Measurements from ENCODE around the gene PPP1R3G. TPM values are rescaled to one million over a fixed set of nuclear protein-coding genes. Genes with fewer than 3 reads are reported as not detected.

The PPP1R3G gene
- total RNA-seq, 4 donors from 2014 or later: 1.3 to 4.2 (median 2.5) TPM

DNA sequence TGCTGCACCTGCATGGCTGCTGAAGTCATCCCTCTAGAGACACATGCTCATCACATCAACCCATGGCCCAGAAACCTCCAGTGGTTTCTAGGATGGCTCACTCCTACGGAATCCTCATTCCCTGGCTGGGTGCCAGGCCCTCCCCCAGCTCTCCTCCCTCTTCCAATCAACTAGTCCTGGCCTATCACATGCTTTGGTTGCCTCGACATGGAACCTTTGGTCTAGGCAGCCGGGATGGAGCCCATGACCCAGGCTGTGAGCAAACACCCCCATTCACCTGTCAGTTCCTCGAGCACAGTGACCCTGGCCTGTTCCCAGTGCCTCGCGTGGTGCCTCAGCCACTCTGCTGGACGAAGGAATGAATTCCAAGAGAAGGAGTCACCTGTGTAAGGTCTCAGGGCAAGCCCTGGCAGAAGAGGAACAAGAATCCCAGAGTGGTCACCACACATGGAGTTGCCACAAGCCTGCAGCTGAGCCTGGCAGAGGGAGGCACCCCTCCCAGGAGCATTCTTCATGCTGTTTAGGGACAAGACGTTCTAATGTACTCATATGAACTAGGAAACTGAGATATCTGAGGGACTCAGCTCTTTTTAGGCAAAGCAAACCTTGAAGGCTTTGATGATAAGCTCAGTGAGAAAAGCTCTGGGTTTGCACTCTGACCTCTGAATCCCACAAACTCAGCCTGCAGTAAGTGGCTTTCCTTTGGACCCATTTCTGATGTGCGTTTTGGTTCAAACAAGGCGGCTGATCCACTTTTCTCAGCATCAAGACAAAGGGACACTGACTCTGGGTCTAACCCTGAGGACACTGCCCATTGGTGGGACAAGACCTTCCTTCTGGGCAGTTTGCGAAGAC, 40.2 kb downstream of the PPP1R3G start:
- no peak for TF ChIP-seq CTCF (IDR thresholded peaks at IDR 0.05; ENCODE audit: low read depth)

- no peak for TF ChIP-seq CTCF (IDR thresholded peaks at IDR 0.05; ENCODE audit: low read depth)
These were observed 41.1 kb downstream of the PPP1R3G start for GRCh38 chr6:5126214-5126613.

- no peak for TF ChIP-seq CTCF (IDR thresholded peaks at IDR 0.05; ENCODE audit: low read depth)
These were observed 42.1 kb downstream of the PPP1R3G start for GRCh38 chr6:5127106-5127687.

- TF ChIP-seq CTCF (IDR thresholded peaks at IDR 0.05; ENCODE audit: low read depth): no peak
These were observed 43.2 kb downstream of the PPP1R3G start for GRCh38 chr6:5128351-5128750.

DNA sequence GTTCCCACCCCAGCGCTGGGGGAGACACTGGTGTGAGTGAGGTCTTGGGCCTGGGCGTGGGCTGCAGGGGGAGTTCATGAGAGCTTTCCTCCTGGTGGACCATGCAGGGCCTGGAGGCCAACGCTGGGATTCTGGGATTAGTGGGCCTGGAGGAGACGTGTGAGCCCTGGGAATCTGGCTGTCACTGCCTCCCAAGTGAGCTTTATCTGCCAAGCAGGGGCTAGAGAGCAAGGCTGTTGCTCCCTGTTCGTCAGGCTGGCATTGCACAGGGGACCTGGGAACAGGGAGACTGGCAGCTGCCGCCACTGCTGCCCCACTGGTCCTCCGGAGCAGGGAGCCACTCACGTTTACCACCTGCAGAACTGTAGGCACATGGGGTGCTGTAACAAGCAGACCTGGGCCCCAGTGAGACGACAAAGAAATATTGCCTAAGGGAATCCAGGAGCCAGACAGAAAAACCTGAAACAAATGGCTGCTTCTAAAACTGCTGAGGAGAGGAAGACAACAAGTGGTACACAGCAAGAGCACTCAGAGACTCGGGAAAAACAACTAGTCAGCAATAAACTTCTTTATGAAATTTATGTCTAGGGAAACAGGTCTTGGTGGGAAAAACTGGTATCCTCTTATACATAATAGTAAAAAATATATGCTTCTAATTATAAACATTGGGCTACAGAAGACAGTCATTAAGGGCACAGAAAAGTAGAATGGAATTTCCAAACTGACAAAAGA, 45.2 kb downstream of the PPP1R3G start:
- no peak for TF ChIP-seq CTCF (IDR thresholded peaks at IDR 0.05; ENCODE audit: low read depth)

GRCh38 chr6:5132731-5133130, 47.6 kb downstream of the PPP1R3G start:
- TF ChIP-seq CTCF (IDR thresholded peaks at IDR 0.05; ENCODE audit: low read depth): no peak

GRCh38 chr6:5133943-5134342, 48.8 kb downstream of the PPP1R3G start:
- TF ChIP-seq CTCF (IDR thresholded peaks at IDR 0.05; ENCODE audit: low read depth): no peak

All from subcutaneous adipose tissue (tissue), 4 donors.